HL-60 (cell line): ENCODE measurements around the gene CHD2.

Experiments used
- DNase-seq, 2 experiments: peaks; one replicate each; pipeline ENCODE4 v3.0.0-alpha.2; 2010 to 2020; ENCODE audit warnings: low read depth in 1 of 2, low spot score in 1 of 2
- H3K27ac ChIP-seq: fragments of 250-450 bp; sonication (Bioruptor Pico); replicated peaks from 2 replicates; pipeline ENCODE4 v1.5.1; 2020; ENCODE audit warnings: mild to moderate bottlenecking, moderate library complexity
- H3K27me3 ChIP-seq: fragments of 250-450 bp; sonication (Bioruptor Pico); 2 replicates; pipeline ENCODE4 v1.5.1; 2021; ENCODE audit warnings: mild to moderate bottlenecking, moderate library complexity; ENCODE audit not compliant: insufficient read depth, poor library complexity, severe bottlenecking
- H3K4me3 ChIP-seq: replicated peaks from 2 replicates; pipeline ENCODE4 v1.5.1; 2011; ENCODE audit warnings: mild to moderate bottlenecking, control low read depth, low read length; ENCODE audit not compliant: insufficient read depth
- GABPA ChIP-seq: IDR thresholded peaks from 2 replicates; pipeline ENCODE4 v1.6.1; 2012; ENCODE audit warnings: low read depth
- POLR2AphosphoS5 ChIP-seq: IDR thresholded peaks from 2 replicates; pipeline ENCODE4 v1.6.1; 2012; ENCODE audit warnings: low read depth
- SPI1 ChIP-seq: IDR thresholded peaks from 2 replicates; pipeline ENCODE4 v1.6.1; 2012; ENCODE audit warnings: low read depth, mild to moderate bottlenecking, borderline replicate concordance
- TF ChIP-seq, protein P1 (sequence below): IDR thresholded peaks from 2 replicates; pipeline ENCODE4 v1.6.1; 2012; ENCODE audit warnings: low read depth; ENCODE audit not compliant: insufficient replicate concordance
- TF ChIP-seq, protein P2 (sequence below): IDR thresholded peaks from one replicate; pipeline ENCODE4 v1.5.1; 2011; ENCODE audit warnings: low read length, control low read depth, inconsistent platforms; ENCODE audit not compliant: insufficient read depth

Gene CHD2

DNA sequence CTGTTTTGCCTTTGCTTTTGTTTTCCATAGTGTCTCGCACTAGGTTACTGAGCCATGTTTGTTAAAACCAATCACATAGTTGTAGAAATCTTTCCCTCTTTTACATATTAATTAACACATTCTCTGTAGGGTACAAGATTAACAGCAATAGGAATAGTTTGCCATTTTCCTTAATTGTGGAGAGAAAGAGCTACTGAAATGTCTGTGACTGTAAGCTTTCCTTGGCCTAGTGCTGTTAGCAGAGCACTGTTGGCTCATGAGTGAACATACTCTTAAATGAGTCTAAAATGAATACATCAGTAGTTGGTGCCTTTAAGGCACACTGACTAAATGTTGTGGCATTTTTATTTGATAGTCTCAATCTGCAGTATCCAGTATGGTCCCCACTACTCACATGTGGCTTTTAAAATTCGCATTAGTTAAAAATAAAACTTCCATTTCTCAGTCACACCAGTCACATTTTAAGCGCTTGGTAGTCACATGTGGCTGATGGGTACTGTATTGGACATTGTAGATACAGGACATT lies 28.2 kb downstream of the CHD2 start:
- Histone ChIP-seq H3K27me3 (no peaks in the 10 kb centered on the region), H3K27ac (no peak overlapping the region), H3K4me3 (no peak overlapping the region)
- TF ChIP-seq, protein P1, sequence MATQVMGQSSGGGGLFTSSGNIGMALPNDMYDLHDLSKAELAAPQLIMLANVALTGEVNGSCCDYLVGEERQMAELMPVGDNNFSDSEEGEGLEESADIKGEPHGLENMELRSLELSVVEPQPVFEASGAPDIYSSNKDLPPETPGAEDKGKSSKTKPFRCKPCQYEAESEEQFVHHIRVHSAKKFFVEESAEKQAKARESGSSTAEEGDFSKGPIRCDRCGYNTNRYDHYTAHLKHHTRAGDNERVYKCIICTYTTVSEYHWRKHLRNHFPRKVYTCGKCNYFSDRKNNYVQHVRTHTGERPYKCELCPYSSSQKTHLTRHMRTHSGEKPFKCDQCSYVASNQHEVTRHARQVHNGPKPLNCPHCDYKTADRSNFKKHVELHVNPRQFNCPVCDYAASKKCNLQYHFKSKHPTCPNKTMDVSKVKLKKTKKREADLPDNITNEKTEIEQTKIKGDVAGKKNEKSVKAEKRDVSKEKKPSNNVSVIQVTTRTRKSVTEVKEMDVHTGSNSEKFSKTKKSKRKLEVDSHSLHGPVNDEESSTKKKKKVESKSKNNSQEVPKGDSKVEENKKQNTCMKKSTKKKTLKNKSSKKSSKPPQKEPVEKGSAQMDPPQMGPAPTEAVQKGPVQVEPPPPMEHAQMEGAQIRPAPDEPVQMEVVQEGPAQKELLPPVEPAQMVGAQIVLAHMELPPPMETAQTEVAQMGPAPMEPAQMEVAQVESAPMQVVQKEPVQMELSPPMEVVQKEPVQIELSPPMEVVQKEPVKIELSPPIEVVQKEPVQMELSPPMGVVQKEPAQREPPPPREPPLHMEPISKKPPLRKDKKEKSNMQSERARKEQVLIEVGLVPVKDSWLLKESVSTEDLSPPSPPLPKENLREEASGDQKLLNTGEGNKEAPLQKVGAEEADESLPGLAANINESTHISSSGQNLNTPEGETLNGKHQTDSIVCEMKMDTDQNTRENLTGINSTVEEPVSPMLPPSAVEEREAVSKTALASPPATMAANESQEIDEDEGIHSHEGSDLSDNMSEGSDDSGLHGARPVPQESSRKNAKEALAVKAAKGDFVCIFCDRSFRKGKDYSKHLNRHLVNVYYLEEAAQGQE, result no peak
- TF ChIP-seq POLR2AphosphoS5 (no peak), GABPA (no peak)
- TF ChIP-seq, protein P2, sequence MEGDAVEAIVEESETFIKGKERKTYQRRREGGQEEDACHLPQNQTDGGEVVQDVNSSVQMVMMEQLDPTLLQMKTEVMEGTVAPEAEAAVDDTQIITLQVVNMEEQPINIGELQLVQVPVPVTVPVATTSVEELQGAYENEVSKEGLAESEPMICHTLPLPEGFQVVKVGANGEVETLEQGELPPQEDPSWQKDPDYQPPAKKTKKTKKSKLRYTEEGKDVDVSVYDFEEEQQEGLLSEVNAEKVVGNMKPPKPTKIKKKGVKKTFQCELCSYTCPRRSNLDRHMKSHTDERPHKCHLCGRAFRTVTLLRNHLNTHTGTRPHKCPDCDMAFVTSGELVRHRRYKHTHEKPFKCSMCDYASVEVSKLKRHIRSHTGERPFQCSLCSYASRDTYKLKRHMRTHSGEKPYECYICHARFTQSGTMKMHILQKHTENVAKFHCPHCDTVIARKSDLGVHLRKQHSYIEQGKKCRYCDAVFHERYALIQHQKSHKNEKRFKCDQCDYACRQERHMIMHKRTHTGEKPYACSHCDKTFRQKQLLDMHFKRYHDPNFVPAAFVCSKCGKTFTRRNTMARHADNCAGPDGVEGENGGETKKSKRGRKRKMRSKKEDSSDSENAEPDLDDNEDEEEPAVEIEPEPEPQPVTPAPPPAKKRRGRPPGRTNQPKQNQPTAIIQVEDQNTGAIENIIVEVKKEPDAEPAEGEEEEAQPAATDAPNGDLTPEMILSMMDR, result no peak
- DNase-seq, result no peak

DNA sequence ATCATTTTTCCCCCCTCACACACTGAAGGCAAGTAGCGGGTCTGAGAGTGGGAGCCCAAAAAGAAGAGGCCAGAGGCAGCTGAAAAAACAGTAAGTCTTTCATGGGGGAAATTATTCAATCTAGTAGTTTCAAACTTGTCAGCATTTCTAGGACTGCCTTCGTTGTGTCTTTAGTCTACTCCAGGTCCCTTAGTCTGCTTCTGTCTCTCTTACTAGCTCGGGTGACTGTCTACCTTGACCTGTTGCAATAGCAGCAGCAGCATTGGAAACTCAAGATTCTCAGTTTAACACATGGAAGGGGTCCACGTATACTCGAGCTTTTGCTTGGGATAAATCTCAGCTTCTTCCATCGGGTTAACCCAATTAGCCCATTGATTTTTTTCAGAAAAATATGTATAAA lies 28.9 kb downstream of the CHD2 start:
- H3K27ac ChIP-seq, result no peak overlapping the region

DNA sequence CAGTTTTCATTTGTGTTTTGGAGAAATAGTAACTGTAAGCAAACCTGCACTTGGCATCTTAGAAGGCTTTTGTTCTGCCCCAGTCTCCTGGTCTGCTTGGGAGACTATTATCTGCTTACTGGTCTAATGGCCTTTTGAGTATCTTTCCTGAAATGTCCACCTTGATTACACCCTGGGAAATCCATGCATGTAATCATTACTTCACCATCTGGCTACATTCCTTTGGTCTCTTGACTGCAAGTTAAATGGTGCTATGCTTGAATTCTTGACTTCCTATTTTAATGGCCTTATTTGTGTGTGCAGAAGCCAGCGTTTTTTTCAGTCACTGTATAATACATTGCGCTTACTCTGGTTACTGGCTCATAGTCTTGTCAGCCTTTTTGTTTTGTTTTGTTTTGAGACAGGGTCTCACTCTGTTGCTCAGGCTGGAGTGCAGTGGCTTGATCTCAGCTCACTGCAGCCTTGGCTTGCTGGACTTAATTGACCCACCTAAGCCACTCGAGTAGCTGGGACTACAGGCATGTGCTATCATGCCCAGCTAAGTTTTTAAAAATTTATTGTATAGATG lies 30.0 kb downstream of the CHD2 start:
- Histone ChIP-seq H3K27me3 (no peaks in the 10 kb centered on the region), H3K27ac (no peak overlapping the region), H3K4me3 (no peak overlapping the region)
- TF ChIP-seq SPI1, result no peak
- TF ChIP-seq, protein P2, result no peak
- TF ChIP-seq POLR2AphosphoS5, result no peak
- no peak for TF ChIP-seq GABPA
- TF ChIP-seq, protein P1, result no peak
- DNase-seq, result no peak

More for the DNA sequence above, 28.9 kb downstream of the CHD2 start:
- H3K27me3 ChIP-seq, result no peaks in the 10 kb centered on the region
- DNase-seq, result no peak
- no peak for TF ChIP-seq POLR2AphosphoS5
- TF ChIP-seq, protein P1, result no peak
- TF ChIP-seq GABPA, result no peak
- TF ChIP-seq, protein P2, result no peak
- TF ChIP-seq SPI1, result no peak
- H3K4me3 ChIP-seq, result no peak overlapping the region
